Measurements from ENCODE around the gene ERCC6. TPM values are rescaled to one million over a fixed set of nuclear protein-coding genes. Genes with fewer than 3 reads are reported as not detected.

The ERCC6 gene
- total and polyA plus RNA-seq, 2 donors (not counting 3 experiments of a cell fraction or from before 2014, with no cell fraction given): 15.3 to 39.6 TPM

GRCh38 chr10:49542353-49542752 is 3.4 kb upstream of the ERCC6 start:
- Histone ChIP-seq H3K9me1 (replicated peaks; ENCODE audit: control insufficient read depth, extremely low read depth, insufficient read depth, low read length) (no peaks in the 10 kb centered on the region), H3K9me3 (replicated peaks; ENCODE audit: control insufficient read depth, insufficient read depth, low read length) (no peaks in the 10 kb centered on the region), H4K20me1 (replicated peaks; ENCODE audit: control insufficient read depth, extremely low read depth, insufficient read depth, low read length) (no peaks in the 10 kb centered on the region), H3K27ac (ENCODE audit: insufficient read depth, low read depth, low read length) (no peak overlapping the region), H3K4me1 (ENCODE audit: control insufficient read depth, extremely low read depth, insufficient read depth, low read length) (peaks cover 19% of the 10 kb centered on the region), H3K4me2 (ENCODE audit: insufficient read depth, low read length) (no peak overlapping the region), H3K27me3 (ENCODE audit: control insufficient read depth in 2 of 2, insufficient read depth in 2 of 2, low read length in 2 of 2) (no peaks in the 10 kb centered on the region), H3K79me2 (ENCODE audit: control insufficient read depth, insufficient read depth, low read length) (peaks cover 13% of the 10 kb centered on the region), H3K4me3 (replicated peaks in 1 of 3; ENCODE audit: insufficient read depth in 1 of 3, low read depth in 1 of 3, low read length in 3 of 3) (no peak overlapping the region), H2AFZ (ENCODE audit: low read depth, low read length) (no peak overlapping the region), H3K9ac (replicated peaks; ENCODE audit: extremely low read depth, insufficient read depth, low read length) (no peak overlapping the region), H3K36me3 (ENCODE audit: control insufficient read depth in 2 of 2, extremely low read depth in 1 of 2, insufficient read depth in 2 of 2, low read length in 2 of 2) (no peaks in the 10 kb centered on the region)
- DNase-seq (ENCODE audit: low read depth, low spot score): no peak
- no peak for FAIRE-seq
- POLR2A ChIA-PET: no interaction called here
- dilution Hi-C loops (cut with MboI; ENCODE audit: extremely low pct_ligation_motif_present, low sequenced_read_pairs) (no loop called here), intact Hi-C loops (cut with micrococcal nuclease) (no loop called here)
- TF ChIP-seq MAX (IDR thresholded peaks at IDR 0.05; ENCODE audit: insufficient read depth, insufficient read length) (no peak), POLR2AphosphoS5 (IDR thresholded peaks at IDR 0.05; ENCODE audit: insufficient read depth, low read depth, low read length) (no peak), FOS (IDR thresholded peaks at IDR 0.05; ENCODE audit: borderline replicate concordance, insufficient read depth, low read length) (no peak), POLR2A (IDR thresholded peaks at IDR 0.05; ENCODE audit: low read depth, low read length) (no peak), EZH2 (IDR thresholded peaks at IDR 0.05; ENCODE audit: borderline replicate concordance, low read depth, low read length, severe bottlenecking) (no peak), GATA2 (IDR thresholded peaks at IDR 0.05; ENCODE audit: insufficient read depth, insufficient read length, low read depth, low read length) (no peak), MYC (IDR thresholded peaks at IDR 0.05; ENCODE audit: low read depth, low read length) (no peak), JUN (IDR thresholded peaks at IDR 0.05; ENCODE audit: borderline replicate concordance, insufficient read depth, insufficient read length, low read depth) (no peak), CTCF (IDR thresholded peaks at IDR 0.05; ENCODE audit: extremely low read depth in 1 of 2, insufficient read depth in 1 of 2, low read depth in 1 of 2, low read length in 2 of 2) (no peak)
- CTCF ChIA-PET: interaction anchor here (1.2 kb wide), 2 partner anchors 9 to 10 kb away, joined by 4 read pairs; no protein-coding TSS in a partner anchor
- no TSS peak for BruUV-seq (replicated peaks)
